Body of pancreas (tissue), 4 donors: Measurements from ENCODE around the gene ADGRV1. TPM values are rescaled to one million over a fixed set of nuclear protein-coding genes. Genes with fewer than 3 reads are reported as not detected.

Source experiments
- ATAC-seq: fragments of 150-250 bp; one replicate; pipeline ENCODE4 v1.9.1; 2016
- DNase-seq, 4 donors: peaks; one replicate each; pipeline ENCODE4 v3.0.0-alpha.2; 2019
- H3K27ac ChIP-seq, 4 donors: fragments of 200-600 bp; sonication (generic); 1 replicate in 3 of 4; 2 replicates in 1 of 4; pipeline versions ENCODE4 v1.5.1 to v1.6.1; 2016 to 2019; ENCODE audit warnings: mild to moderate bottlenecking in 1 of 4, mixed read lengths in 1 of 4, moderate library complexity in 1 of 4
- H3K27me3 ChIP-seq, 2 donors: fragments of 200-600 bp; sonication (generic); one replicate each; pipeline ENCODE4 v1.6.0; 2016; ENCODE audit warnings: mild to moderate bottlenecking in 1 of 2
- H3K36me3 ChIP-seq, 2 donors: fragments of 200-600 bp; sonication (generic); replicated peaks in 1 of 2; 2 replicates each; pipeline ENCODE4 v1.5.1; 2016; ENCODE audit warnings: low read depth in 2 of 2; ENCODE audit not compliant: insufficient read depth in 1 of 2
- H3K4me1 ChIP-seq: fragments of 200-600 bp; sonication (generic); one replicate; pipeline ENCODE4 v1.6.0; 2016
- H3K4me3 ChIP-seq, 2 donors: fragments of 200-600 bp; sonication (generic); 1 replicate in 1 of 2; 2 replicates in 1 of 2; pipeline ENCODE4 v1.5.1; 2016 to 2019
- H3K9me3 ChIP-seq, 3 donors: fragments of 200-600 bp; sonication (generic); 1 replicate in 2 of 3; 2 replicates in 1 of 3; pipeline ENCODE4 v1.5.1; 2016
- POLR2A ChIP-seq, 3 donors: fragments of 450-650 bp; IDR thresholded peaks; one replicate each; pipeline ENCODE4 v1.6.1; 2016; ENCODE audit warnings: antibody characterized with exemption in 3 of 3, mild to moderate bottlenecking in 2 of 3
- WGBS, 2 donors: methylation state at CpG; one replicate each; pipeline ENCODE4 v1.1.5; 2017; 5-methylcytosine and 5-hydroxymethylcytosine counted together
- intact Hi-C: fragments of 100-400 bp; cut with DNase I; formaldehyde crosslinking; loops from one replicate; pipeline ENCODE4 v1.15.1; 2023
- total RNA-seq, 2 donors: library from RNA; depleted of rRNA; stranded (reverse); fragments of >200 nt; gene quantifications; one replicate each; pipeline ENCODE4 v1.1.0, GENCODE V29; 2016
- TF ChIP-seq, protein P1 (sequence below), 7 experiments: fragments of 450-650 bp in 4 of 7; fragments of 200-600 bp in 3 of 7; sonication (generic) in 3 of 7; IDR thresholded peaks; one replicate each; pipeline ENCODE4 v1.5.1; 2016 to 2019; ENCODE audit warnings: antibody characterized with exemption in 7 of 7

The ADGRV1 gene
- total RNA-seq, 2 donors from 2014 or later = 19.2 to 21.4 TPM

DNA sequence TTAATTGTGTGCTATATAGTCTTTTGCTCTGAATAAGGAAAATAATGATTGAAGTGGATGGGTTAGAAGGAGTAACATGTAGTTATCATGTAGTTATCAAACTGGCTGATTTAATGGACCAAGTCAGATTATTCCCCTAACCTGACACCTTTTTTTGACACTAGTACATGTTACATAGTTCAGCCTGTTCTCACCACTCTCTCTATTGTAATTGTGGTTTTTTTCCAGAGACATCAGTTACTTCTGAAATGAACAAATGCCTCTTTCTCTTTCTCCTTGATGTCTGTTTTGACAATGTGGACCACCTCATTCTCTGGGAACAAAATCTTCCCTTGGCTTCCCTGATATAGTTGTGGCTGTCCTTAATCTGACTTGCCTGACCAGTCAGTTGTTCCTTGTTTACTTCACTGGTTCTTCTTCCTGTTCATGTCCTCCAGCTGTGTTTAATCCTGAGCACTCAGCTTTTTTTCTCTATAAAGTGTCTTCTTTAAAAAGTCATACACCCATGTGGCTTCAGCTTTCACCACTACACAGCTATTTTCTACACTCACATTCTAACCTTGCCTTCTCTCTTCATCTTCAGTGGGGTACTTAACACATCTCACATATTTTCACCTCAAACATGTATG, 581.1 kb downstream of the ADGRV1 start:
- Histone ChIP-seq H3K4me1 (peaks cover 20% of the 10 kb centered on the region), H3K9me3 (no peaks in the 10 kb centered on the region), H3K4me3 (no peak overlapping the region), H3K27ac (no peak overlapping the region), H3K27me3 (no peaks in the 10 kb centered on the region), H3K36me3 (no peaks in the 10 kb centered on the region)
- ATAC-seq = no peak
- TF ChIP-seq, protein P1, sequence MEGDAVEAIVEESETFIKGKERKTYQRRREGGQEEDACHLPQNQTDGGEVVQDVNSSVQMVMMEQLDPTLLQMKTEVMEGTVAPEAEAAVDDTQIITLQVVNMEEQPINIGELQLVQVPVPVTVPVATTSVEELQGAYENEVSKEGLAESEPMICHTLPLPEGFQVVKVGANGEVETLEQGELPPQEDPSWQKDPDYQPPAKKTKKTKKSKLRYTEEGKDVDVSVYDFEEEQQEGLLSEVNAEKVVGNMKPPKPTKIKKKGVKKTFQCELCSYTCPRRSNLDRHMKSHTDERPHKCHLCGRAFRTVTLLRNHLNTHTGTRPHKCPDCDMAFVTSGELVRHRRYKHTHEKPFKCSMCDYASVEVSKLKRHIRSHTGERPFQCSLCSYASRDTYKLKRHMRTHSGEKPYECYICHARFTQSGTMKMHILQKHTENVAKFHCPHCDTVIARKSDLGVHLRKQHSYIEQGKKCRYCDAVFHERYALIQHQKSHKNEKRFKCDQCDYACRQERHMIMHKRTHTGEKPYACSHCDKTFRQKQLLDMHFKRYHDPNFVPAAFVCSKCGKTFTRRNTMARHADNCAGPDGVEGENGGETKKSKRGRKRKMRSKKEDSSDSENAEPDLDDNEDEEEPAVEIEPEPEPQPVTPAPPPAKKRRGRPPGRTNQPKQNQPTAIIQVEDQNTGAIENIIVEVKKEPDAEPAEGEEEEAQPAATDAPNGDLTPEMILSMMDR (IDR thresholded peaks at IDR 0.05) = no peak
- TF ChIP-seq POLR2A (IDR thresholded peaks at IDR 0.05) = no peak
- intact Hi-C loops = no loop called here
- DNase-seq = no peak

DNA sequence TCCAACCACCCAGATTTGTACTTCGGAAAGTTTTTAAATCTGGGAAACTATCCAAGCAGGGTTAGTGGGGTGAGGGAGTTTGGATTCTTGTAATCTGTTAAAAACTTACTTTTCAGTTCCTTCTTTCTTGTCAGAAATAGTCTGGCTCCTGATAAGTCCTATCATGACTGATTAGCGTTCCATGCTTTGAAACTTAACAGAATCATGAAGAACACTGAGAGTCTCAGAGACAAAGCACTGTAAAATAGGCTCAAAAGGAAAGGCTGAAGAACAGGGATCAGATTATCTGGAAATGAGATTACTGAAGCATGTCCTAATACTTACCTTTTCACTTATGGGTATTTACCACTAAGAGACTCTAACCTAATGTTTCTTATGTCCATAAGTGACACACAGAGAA, 582.1 kb downstream of the ADGRV1 start:
- no peak for DNase-seq
- H3K27me3 ChIP-seq = no peaks in the 10 kb centered on the region
- H3K4me3 ChIP-seq = no peak overlapping the region
- H3K4me1 ChIP-seq = peaks cover 25% of the 10 kb centered on the region
- no peak overlapping the region for H3K27ac ChIP-seq
- WGBS, 2 donors = 47 to 66% methylated on average over 2 of the region's 2 CpGs
- intact Hi-C loops = no loop called here
- TF ChIP-seq POLR2A (IDR thresholded peaks at IDR 0.05) = no peak
- TF ChIP-seq, protein P1 (IDR thresholded peaks at IDR 0.05) = no peak
- no peaks in the 10 kb centered on the region for H3K36me3 ChIP-seq
- no peak for ATAC-seq
- H3K9me3 ChIP-seq = no peaks in the 10 kb centered on the region

DNA sequence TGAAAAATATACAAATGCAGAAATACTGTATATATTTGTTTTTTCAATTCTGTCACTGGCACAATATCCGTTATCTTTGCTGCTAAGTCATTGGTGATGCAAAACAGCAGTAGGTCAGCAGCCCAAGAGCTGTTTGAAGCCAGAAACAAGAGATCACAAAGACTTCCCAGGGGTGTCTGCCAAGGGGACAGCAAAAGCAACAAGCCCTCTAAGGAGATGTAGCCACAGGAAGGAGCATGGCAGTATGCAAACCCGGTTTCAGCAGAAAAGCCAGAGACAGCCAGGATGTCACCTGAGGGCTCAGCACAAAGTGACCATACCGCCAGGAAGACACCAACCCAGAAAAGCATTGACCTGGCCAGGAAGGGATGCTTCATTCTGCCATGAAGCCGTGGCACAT, 583.0 kb downstream of the ADGRV1 start:
- no peak overlapping the region for H3K4me3 ChIP-seq
- intact Hi-C loops = no loop called here
- ATAC-seq (no peak), DNase-seq (no peak)
- no peaks in the 10 kb centered on the region for H3K9me3 ChIP-seq
- H3K27ac ChIP-seq = no peak overlapping the region
- H3K36me3 ChIP-seq = no peaks in the 10 kb centered on the region
- H3K27me3 ChIP-seq = no peaks in the 10 kb centered on the region
- peaks cover 18% of the 10 kb centered on the region for H3K4me1 ChIP-seq
- WGBS, 2 donors = 80 to 94% methylated on average over 4 of the region's 4 CpGs
- no peak for TF ChIP-seq POLR2A (IDR thresholded peaks at IDR 0.05)
- TF ChIP-seq, protein P1 (IDR thresholded peaks at IDR 0.05) = no peak

DNA sequence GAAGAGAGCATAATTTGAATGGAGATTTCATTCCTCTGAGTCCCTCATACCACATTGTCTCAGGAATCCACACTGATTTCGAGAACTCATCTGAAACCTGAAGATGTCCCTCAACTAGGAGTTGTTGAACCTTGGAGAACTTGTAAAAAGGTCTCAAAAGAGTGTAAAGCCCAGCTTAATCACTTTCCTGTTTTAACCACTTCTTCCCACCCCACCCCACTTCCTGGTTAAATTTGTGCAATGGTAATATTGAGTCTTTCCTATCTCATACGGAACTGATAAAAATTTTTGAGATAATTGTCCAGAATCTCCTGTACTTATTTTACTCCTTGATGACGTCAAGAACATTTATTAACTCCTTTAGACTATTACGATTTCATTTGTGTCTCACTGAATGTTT, 583.8 kb downstream of the ADGRV1 start:
- DNase-seq (no peak), ATAC-seq (no peak)
- TF ChIP-seq POLR2A (IDR thresholded peaks at IDR 0.05) = no peak
- TF ChIP-seq, protein P1 (IDR thresholded peaks at IDR 0.05) = no peak
- Histone ChIP-seq H3K9me3 (no peaks in the 10 kb centered on the region), H3K4me3 (no peak overlapping the region), H3K4me1 (peaks cover 18% of the 10 kb centered on the region), H3K27me3 (no peaks in the 10 kb centered on the region), H3K36me3 (no peaks in the 10 kb centered on the region), H3K27ac (no peak overlapping the region)
- WGBS, 2 donors = 71 to 76% methylated on average over 4 of the region's 4 CpGs
- intact Hi-C loops = no loop called here

DNA sequence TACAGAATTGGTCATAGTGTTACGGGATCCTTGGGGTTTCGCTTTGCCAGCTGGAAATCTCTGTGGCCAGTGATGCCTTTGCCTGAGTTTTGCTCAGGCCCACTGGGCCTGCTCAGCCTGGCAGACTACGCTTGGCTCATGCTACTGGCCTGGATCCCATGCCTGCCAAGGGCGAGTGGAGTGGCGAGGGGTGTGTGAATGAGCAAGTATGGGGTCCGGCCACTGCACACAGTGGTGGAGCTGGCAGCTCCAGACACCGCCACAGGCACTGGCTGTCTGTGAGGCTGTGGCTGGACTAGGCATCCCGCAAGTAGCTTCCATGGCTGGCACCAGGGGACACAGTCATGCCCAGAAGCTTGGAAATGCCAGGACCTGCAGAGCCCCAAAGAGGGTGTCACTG, 584.2 kb downstream of the ADGRV1 start:
- Histone ChIP-seq H3K4me1 (peaks cover 18% of the 10 kb centered on the region), H3K36me3 (no peaks in the 10 kb centered on the region), H3K9me3 (no peaks in the 10 kb centered on the region), H3K27ac (no peak overlapping the region), H3K4me3 (no peak overlapping the region), H3K27me3 (no peaks in the 10 kb centered on the region)
- DNase-seq (no peak), ATAC-seq (no peak)
- 93 to 97% methylated on average over 7 to 8 of the region's 8 CpGs for WGBS, 2 donors
- intact Hi-C loops = no loop called here
- TF ChIP-seq, protein P1 (IDR thresholded peaks at IDR 0.05) = no peak
- no peak for TF ChIP-seq POLR2A (IDR thresholded peaks at IDR 0.05)
